Muscle of leg (tissue), 11 donors: ENCODE data around the gene CGB7. TPM values are rescaled to one million over a fixed set of nuclear protein-coding genes. Genes with fewer than 3 reads are reported as not detected.
"Not testable (repeated sequence)": the region's sequence is repeated elsewhere in the genome, so short reads cannot be mapped to it uniquely, and the experiment has no call there.

Source experiments
- DNase-seq: peaks from one replicate; pipeline ENCODE4 v3.0.0; 2013
- H3K27ac ChIP-seq: one replicate; pipeline ENCODE4 v1.5.1; 2013; ENCODE audit warnings: mild to moderate bottlenecking, low read length, control low read depth
- H3K27me3 ChIP-seq: one replicate; pipeline ENCODE4 v1.6.1; 2013; ENCODE audit warnings: low read length; ENCODE audit not compliant: control insufficient read depth, insufficient read depth
- H3K36me3 ChIP-seq: one replicate; pipeline ENCODE4 v1.6.1; 2013; ENCODE audit warnings: low read length; ENCODE audit not compliant: control insufficient read depth, insufficient read depth
- H3K4me1 ChIP-seq: one replicate; pipeline ENCODE4 v1.6.1; 2013; ENCODE audit warnings: low read length; ENCODE audit not compliant: control insufficient read depth, insufficient read depth
- H3K4me3 ChIP-seq: one replicate; pipeline ENCODE4 v1.5.1; 2013; ENCODE audit warnings: low read length, control low read depth
- H3K9me3 ChIP-seq: replicated peaks from 2 replicates; pipeline ENCODE4 v1.6.1; 2013; ENCODE audit warnings: low read depth, low read length; ENCODE audit not compliant: control insufficient read depth
- WGBS: methylation state at CpG from one replicate; pipeline ENCODE4 v1.1.5; 2013; ENCODE audit warnings: missing lambda C conversion rate; ENCODE audit not compliant: insufficient coverage; 5-methylcytosine and 5-hydroxymethylcytosine counted together
- polyA plus RNA-seq, 8 donors: library from polyadenylated mRNA; unstranded; fragments of 120-200 nt; gene quantifications; one replicate each; pipeline versions ENCODE4 v1.2.1 to v1.2.3, GENCODE V29; 2013; ENCODE audit warnings: inconsistent platforms in 1 of 8, low replicate concordance in 1 of 8; ENCODE audit not compliant: insufficient read length in 8 of 8, insufficient read depth in 1 of 8
- total RNA-seq: library from RNA; stranded (reverse); fragments of 120-200 nt; gene quantifications from one replicate; pipeline ENCODE4 v1.2.4, GENCODE V29; 2013

Gene CGB7
- total and polyA plus RNA-seq, 9 donors: 0.34 to 1.4 (median 0.70) TPM

DNA sequence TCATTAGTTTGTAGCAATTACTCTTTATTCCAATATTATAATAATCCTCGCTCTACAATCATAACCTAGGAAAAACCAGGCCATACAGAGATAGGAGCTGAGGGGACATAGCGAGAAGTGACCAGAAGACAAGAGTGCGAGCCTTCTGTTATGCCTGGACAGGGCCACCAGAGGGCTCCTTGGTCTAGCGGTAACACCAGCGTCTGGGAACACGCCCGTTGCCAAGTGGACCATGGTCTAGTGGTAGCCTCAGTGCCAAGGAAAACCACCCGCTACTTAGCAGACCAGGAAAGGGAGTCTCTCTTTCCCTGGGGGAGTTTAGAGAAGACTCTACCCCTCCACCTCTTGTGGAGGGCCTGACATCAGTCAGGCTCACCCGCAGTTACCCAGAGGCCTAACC, 17.3 kb upstream of the CGB7 start:
- WGBS: 0% methylated on average over 1 of the region's 9 CpGs
- H3K27me3 ChIP-seq: peaks cover 46% of the 10 kb centered on the region
- not testable (repeated sequence) for H3K27ac ChIP-seq, H3K36me3 ChIP-seq, H3K4me3 ChIP-seq, H3K9me3 ChIP-seq
- H3K4me1 ChIP-seq: peaks cover 11% of the 10 kb centered on the region
- peak; percentile 63 for DNase-seq

DNA sequence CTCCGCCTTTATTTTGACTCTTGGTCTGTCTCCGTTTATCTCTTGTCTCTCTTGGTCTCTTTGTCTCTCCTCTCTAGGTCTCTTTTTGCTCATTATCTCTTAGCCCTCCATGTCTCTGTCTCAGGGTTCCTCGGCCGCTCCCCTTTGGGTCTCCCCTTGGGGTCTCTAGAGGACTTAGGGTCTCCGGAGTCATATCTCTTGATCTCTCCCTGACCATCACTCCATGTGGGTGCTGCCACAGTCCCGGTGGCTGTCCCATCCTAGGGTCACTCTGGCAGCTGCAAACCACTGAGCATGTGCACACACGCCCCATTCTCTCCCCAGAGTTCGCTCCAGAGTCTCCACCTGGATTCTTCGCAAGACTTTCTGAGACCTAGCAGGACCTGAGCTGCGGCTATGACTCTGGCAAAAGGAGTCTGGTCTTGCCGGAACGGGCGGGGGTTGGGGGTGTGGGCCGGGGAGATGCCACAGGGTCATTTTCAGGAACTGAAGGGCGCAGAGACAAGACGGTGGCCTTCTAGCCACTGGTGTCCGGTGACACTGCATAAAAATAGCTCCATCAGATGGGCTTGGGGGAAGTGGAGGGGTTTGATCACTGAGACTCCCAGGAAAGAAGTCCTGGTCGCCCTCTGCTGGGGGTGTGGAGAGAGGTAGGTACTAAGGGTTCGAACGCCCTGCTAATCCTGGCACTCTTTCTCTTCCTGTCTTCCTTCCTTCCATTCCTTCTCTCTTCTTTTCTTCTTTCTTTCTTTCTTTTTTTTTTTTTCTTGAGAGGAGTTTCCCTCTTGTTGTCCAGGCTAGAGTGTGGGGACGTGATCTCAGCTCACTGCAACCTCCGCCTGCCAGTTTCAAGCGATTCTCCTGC, 16.2 kb upstream of the CGB7 start:
- Histone ChIP-seq H3K27me3 (peaks cover 54% of the 10 kb centered on the region), H3K27ac (peak overlapping the region; percentile 87), H3K4me3 (peak overlapping the region; percentile 21), H3K9me3 (no peaks in the 10 kb centered on the region), H3K4me1 (peaks cover 11% of the 10 kb centered on the region), H3K36me3 (no peaks in the 10 kb centered on the region)
- WGBS: 61% methylated on average over 14 of the region's 23 CpGs
- peak; percentile 65 for DNase-seq

DNA sequence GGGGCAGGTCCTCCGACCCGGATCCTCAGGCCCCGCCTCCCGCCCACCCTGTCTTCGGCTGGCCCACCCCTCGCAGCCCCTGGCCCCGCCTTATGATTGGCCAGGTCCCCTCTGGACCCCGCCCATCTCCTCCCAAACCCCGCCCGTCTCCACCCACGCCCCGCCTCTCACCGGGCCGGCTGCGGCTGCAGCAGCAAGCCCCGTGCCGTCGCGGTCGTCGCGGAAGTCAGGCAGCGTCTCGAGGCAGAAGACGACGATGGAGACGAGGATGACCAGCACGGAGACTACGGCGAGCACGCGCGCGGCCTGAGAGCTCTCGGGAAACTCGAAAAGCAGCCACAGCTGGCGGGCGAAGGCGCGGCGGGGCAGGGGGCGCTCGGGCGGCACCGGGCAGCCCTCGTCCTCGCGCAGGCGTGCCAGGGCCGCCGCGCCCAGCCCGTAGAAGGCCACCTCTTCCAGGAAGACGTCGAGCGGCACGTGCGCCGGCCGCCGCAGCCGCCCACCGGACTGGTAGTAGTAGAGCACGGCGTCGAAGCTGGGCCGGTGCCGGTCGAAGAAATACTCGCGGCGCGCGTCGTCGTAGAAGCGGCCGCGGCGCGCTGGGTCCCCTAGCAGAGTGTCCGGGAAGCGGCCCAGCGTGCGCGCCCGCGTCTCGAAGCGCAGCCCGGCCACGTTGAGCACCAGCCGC, 14.5 kb upstream of the CGB7 start:
- Histone ChIP-seq H3K27me3 (peaks cover 64% of the 10 kb centered on the region), H3K4me1 (peaks cover 15% of the 10 kb centered on the region), H3K27ac (peak overlapping the region; percentile 55), H3K9me3 (no peaks in the 10 kb centered on the region), H3K36me3 (no peaks in the 10 kb centered on the region), H3K4me3 (peak overlapping the region; percentile 24)
- WGBS: 3% methylated on average over 93 of the region's 93 CpGs
- no peak for DNase-seq

DNA sequence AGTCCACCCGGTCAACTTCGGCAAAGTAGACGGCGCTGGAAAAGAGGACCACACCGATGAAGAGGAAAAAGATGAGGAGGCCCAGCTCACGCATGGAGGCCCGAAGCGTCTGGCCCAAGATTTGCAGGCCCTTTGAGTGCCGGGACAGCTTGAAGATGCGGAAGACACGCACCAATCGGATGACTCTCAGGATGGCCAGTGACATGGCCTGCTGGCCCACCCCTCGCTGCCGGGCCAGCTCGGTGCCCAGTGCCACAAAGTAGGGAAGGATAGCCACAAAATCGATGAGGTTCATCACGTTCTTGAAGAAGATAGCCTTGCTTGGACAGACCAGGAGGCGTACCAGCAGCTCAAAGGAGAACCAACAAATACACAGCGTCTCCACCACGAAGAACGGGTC, 12.9 kb upstream of the CGB7 start:
- Histone ChIP-seq H3K4me1 (peaks cover 27% of the 10 kb centered on the region), H3K9me3 (no peaks in the 10 kb centered on the region), H3K27ac (no peak overlapping the region), H3K27me3 (peaks cover 80% of the 10 kb centered on the region), H3K36me3 (no peaks in the 10 kb centered on the region), H3K4me3 (no peak overlapping the region)
- WGBS: 91% methylated on average over 21 of the region's 21 CpGs
- no peak for DNase-seq

DNA sequence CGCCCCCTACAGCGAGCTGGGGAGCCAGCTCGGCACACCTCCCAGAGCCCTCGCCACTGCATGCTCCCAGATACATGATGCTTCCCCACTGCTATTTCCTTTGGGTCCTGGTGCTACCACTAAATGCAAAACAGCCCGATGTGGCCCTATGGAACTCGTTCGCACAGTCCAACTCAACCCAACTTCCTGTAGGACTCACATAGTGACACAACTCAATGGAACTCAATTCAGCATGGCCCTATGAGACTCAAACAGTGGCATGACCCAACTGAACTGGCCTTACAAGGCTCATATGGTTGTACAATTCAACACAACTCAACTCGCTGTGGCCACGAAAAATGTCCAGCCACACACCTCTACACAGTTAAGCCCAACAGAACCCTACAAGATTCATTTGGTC, 11.5 kb upstream of the CGB7 start:
- no peak for DNase-seq
- peaks cover 36% of the 10 kb centered on the region for H3K4me1 ChIP-seq
- H3K27me3 ChIP-seq: peaks cover 85% of the 10 kb centered on the region
- no peaks in the 10 kb centered on the region for H3K36me3 ChIP-seq
- WGBS: 80% methylated on average over 7 of the region's 9 CpGs
- H3K9me3 ChIP-seq: no peaks in the 10 kb centered on the region
- no peak overlapping the region for H3K4me3 ChIP-seq
- no peak overlapping the region for H3K27ac ChIP-seq

DNA sequence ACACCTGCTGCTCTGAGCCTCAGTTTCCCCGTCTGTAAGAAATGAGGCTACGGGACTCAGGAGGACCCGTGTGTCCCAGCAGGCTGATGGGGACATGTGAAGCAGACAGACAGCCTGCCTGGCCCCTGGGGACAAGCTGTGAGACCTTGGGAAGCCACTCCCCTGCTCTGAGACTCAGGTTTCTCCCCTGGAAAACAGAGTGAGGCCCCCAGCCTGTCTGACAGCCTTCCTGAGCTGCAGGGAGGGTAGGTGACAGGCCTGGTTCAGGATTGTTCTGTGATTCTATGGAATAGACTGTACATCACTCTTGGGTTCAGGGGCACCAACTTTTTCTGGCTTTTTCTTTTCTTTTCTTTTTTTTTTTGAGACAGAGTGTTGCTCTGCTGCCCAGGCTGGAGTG, 10.0 kb upstream of the CGB7 start:
- H3K4me1 ChIP-seq: peaks cover 31% of the 10 kb centered on the region
- H3K9me3 ChIP-seq: no peaks in the 10 kb centered on the region
- 67% methylated on average over 3 of the region's 3 CpGs for WGBS
- H3K36me3 ChIP-seq: no peaks in the 10 kb centered on the region
- no peak for DNase-seq
- H3K4me3 ChIP-seq: no peak overlapping the region
- H3K27ac ChIP-seq: no peak overlapping the region
- peaks cover 78% of the 10 kb centered on the region for H3K27me3 ChIP-seq

DNA sequence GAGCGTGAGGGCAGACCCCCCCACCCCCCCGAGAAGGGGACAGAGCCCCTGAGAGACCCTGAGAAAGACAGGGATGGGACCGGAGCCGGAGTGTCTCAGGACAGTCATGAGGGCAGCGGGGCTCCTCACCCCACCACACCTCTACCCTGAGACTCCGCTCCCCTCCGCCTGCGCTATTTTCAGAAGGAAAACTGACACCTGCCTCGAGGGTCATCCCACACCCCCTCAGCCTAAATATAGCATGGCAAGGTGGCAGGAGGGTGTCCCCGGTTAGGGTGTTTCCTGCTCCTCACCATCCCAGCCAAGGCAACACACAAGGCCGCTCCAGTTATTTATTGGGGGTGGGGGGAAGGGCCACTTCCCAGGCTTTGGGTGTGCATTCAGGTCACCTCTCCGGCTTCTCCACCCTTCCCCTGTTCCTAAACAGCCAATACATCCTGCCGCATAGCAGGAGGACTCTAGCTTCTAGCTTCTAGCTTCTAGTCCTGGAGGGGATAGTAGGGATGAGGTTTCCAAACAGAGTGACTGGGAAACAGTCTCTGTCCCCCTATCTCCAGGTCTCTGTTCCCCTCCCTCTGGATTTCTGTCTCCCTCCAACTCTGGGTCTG, 8.5 kb upstream of the CGB7 start:
- no peaks in the 10 kb centered on the region for H3K36me3 ChIP-seq
- H3K4me1 ChIP-seq: peaks cover 28% of the 10 kb centered on the region
- DNase-seq: peak; percentile 53
- no CpG with 5 or more reads among the region's 13 CpGs for WGBS
- no peak overlapping the region for H3K4me3 ChIP-seq
- peak overlapping the region; percentile 47 for H3K27ac ChIP-seq
- H3K9me3 ChIP-seq: no peaks in the 10 kb centered on the region
- H3K27me3 ChIP-seq: peaks cover 73% of the 10 kb centered on the region

DNA sequence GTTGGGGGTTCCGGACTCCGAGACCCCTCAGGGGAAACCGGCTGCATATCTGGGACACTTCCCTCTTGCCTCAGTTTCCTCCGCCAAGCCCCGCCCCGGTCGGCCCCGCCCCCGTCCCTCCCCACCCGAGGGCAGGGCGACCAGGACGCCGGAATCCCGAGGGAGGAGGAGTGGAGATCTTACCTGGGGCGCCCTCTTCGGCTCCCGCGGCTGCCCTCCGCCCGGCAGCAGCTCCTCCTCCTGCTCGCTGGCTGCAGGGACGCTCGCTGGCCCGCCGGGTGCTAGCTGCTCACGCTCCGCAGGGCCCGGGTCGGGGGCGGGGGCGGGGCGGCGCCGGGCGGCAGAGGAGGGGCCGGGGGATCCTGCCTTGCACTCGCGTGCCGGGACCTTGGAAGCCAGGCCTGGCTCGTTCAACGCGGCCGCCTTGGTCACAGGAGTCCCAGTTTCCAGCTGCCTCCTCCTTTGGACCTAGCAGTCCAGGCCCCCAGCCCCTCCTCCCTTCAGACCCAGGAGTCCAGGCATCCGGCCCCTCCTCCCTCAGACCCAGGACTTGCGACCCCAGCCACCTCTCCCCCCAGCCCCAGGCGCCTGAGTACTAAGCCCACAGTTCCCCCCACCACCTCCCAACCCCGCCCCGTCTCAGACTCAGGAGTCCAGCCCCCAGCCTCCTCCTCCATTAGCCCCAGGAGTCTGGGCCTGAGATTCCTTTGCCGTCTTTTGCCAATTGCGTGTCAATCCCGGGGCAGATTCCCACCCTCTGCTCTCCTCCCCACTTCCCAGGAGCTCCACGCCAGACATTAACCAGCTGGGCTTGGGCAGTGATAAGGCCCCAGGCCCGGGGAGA, 7.4 kb upstream of the CGB7 start, which contains the start of gene NTF4:
Gene NTF4, minus strand, starts transcription at position 51 of the 844 bp plus-strand sequence. CDS start 2,821 bp downstream, outside the sequence.
- no peak within 1 kb of the TSS for H3K4me3 ChIP-seq
- DNase-seq: peak; percentile 41
- peaks cover 71% of the 10 kb centered on the region for H3K27me3 ChIP-seq

DNA sequence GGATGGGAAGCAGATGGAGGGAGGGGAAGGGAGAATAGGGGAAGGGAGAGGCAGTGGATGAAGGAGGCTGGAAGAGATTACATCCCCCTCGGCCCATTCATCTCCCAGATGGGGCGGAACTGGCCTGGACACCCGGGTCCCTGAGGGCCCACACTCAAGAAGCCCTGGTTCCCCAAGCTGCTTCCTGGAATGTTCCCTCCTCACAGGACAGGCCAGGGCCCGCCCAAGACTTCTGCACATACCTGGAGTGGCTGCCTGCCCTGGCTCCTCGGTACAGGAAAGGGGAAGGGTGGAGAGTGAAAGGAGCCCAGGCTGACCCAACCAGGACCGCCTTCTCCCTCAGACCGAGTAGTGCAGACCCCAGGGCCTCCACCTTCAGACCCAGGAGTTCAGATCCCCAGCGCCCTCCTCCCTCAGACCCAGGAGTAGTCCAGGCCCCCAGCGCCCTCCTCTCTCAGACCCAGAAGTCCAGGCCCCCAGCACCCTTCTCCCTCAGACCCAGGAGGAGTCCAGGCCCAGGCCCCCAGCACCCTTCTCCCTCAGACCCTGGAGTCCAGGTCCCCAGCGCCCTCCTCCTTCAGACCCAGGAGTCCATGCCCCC, 6.6 kb upstream of the CGB7 start:
- no peak for DNase-seq
- WGBS: 30% methylated on average over 3 of the region's 10 CpGs
- H3K27ac ChIP-seq: no peak overlapping the region
- no peaks in the 10 kb centered on the region for H3K36me3 ChIP-seq
- H3K4me1 ChIP-seq: peaks cover 28% of the 10 kb centered on the region
- no peak overlapping the region for H3K4me3 ChIP-seq
- H3K9me3 ChIP-seq: no peaks in the 10 kb centered on the region
- peaks cover 72% of the 10 kb centered on the region for H3K27me3 ChIP-seq

More for the DNA sequence above, 7.4 kb upstream of the CGB7 start, which contains the start of gene NTF4:
- Histone ChIP-seq H3K36me3 (no peaks in the 10 kb centered on the region), H3K9me3 (no peaks in the 10 kb centered on the region), H3K4me1 (peaks cover 28% of the 10 kb centered on the region), H3K27ac (no peak within 1 kb of the TSS)
- under 1% methylated on average over 37 of the region's 53 CpGs for WGBS
